Measurements from ENCODE around the gene OR1F1. TPM values are rescaled to one million over a fixed set of nuclear protein-coding genes. Genes with fewer than 3 reads are reported as not detected.

OR1F1 gene
- total and polyA plus RNA-seq, 9 of the 15 experiments (the other 6 are each of a cell fraction or from before 2014, with no cell fraction given) = 0.15 to 0.61 (median 0.35) TPM; not detected in 3

DNA sequence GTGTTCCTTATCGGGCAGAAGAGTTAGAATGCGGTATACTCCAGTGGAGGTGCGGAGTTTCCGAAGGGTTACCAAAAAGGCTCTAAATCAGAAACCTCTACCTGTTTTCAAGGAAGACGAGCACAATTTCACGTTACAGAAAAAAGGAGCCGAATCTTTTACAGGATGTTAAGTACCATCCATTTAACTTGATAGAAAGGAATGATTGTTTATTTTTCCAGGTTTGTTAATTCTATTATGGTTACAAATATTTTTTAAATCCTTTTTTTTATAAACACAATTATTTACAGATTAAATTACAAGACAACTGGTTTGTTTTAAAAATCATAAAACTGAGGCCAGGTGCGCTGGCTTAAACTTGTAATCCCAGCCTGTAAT lies 35.0 kb upstream of the OR1F1 start (continued):
- TF ChIP-seq, protein P1, sequence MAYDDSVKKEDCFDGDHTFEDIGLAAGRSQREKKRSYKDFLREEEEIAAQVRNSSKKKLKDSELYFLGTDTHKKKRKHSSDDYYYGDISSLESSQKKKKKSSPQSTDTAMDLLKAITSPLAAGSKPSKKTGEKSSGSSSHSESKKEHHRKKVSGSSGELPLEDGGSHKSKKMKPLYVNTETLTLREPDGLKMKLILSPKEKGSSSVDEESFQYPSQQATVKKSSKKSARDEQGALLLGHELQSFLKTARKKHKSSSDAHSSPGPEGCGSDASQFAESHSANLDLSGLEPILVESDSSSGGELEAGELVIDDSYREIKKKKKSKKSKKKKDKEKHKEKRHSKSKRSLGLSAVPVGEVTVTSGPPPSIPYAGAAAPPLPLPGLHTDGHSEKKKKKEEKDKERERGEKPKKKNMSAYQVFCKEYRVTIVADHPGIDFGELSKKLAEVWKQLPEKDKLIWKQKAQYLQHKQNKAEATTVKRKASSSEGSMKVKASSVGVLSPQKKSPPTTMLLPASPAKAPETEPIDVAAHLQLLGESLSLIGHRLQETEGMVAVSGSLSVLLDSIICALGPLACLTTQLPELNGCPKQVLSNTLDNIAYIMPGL (CRISPR knock-in tag; IDR thresholded peaks at IDR 0.05) = no peak
- TF ChIP-seq RFX7 (CRISPR knock-in tag; IDR thresholded peaks at IDR 0.05) (peak; percentile 75; the same call in 1 of the 2 replicates), CC2D1A (IDR thresholded peaks at IDR 0.05) (no peak), CXXC5 (CRISPR knock-in tag; IDR thresholded peaks at IDR 0.05) (no peak; the same call in 1 of the 2 replicates), PBX2 (CRISPR knock-in tag; IDR thresholded peaks at IDR 0.05; ENCODE audit: low read depth) (no peak), PBX2 (tag; conservative IDR thresholded peaks at IDR 0.05; ENCODE audit: low read depth) (no peak), CBFA2T2 (conservative IDR thresholded peaks at IDR 0.05) (no peak), SMAD2 (IDR thresholded peaks at IDR 0.05; ENCODE audit: low read depth, low read length) (no peak), RBBP5 (IDR thresholded peaks at IDR 0.05; ENCODE audit: borderline replicate concordance, insufficient read depth, low read length, poor library complexity, severe bottlenecking) (no peak), TBP (optimal IDR thresholded peaks at IDR 0.05; ENCODE audit: low read depth, low read length) (no peak), PHTF2 (CRISPR knock-in tag; IDR thresholded peaks at IDR 0.05) (no peak), U2AF1 (optimal IDR thresholded peaks at IDR 0.05; ENCODE audit: low read depth, low read length) (no peak), ZNF143 (CRISPR knock-in tag; IDR thresholded peaks at IDR 0.05) (no peak), ZSCAN32 (CRISPR knock-in tag; IDR thresholded peaks at IDR 0.05) (0 out of 2 replicates have a peak, but pooled peaks have one; percentile 40), POLR2H (tag; IDR thresholded peaks at IDR 0.05; ENCODE audit: low read depth) (no peak; the same call in 1 of the 2 replicates), ZNF274 (IDR thresholded peaks at IDR 0.05; ENCODE audit: borderline replicate concordance, low read depth, low read length) (no peak), ELF4 (CRISPR knock-in tag; IDR thresholded peaks at IDR 0.05) (peak; percentile 50), SOX6 (IDR thresholded peaks at IDR 0.05) (0 out of 2 replicates have a peak, but pooled peaks have one; percentile 6)
- TF ChIP-seq, protein P2, sequence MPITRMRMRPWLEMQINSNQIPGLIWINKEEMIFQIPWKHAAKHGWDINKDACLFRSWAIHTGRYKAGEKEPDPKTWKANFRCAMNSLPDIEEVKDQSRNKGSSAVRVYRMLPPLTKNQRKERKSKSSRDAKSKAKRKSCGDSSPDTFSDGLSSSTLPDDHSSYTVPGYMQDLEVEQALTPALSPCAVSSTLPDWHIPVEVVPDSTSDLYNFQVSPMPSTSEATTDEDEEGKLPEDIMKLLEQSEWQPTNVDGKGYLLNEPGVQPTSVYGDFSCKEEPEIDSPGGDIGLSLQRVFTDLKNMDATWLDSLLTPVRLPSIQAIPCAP (CRISPR knock-in tag; IDR thresholded peaks at IDR 0.05; ENCODE audit: borderline replicate concordance) = no peak
- TF ChIP-seq, protein P3, sequence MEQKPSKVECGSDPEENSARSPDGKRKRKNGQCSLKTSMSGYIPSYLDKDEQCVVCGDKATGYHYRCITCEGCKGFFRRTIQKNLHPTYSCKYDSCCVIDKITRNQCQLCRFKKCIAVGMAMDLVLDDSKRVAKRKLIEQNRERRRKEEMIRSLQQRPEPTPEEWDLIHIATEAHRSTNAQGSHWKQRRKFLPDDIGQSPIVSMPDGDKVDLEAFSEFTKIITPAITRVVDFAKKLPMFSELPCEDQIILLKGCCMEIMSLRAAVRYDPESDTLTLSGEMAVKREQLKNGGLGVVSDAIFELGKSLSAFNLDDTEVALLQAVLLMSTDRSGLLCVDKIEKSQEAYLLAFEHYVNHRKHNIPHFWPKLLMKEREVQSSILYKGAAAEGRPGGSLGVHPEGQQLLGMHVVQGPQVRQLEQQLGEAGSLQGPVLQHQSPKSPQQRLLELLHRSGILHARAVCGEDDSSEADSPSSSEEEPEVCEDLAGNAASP (IDR thresholded peaks at IDR 0.05) = no peak
- TF ChIP-seq, protein P4, sequence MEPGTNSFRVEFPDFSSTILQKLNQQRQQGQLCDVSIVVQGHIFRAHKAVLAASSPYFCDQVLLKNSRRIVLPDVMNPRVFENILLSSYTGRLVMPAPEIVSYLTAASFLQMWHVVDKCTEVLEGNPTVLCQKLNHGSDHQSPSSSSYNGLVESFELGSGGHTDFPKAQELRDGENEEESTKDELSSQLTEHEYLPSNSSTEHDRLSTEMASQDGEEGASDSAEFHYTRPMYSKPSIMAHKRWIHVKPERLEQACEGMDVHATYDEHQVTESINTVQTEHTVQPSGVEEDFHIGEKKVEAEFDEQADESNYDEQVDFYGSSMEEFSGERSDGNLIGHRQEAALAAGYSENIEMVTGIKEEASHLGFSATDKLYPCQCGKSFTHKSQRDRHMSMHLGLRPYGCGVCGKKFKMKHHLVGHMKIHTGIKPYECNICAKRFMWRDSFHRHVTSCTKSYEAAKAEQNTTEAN (CRISPR knock-in tag; IDR thresholded peaks at IDR 0.05) = no peak
- TF ChIP-seq, protein P5, sequence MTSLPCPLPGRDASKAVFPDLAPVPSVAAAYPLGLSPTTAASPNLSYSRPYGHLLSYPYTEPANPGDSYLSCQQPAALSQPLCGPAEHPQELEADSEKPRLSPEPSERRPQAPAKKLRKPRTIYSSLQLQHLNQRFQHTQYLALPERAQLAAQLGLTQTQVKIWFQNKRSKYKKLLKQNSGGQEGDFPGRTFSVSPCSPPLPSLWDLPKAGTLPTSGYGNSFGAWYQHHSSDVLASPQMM (CRISPR knock-in tag; IDR thresholded peaks at IDR 0.05) = no peak
